Liver (tissue), 9 donors: ENCODE results near the gene SH2D3A. TPM values are rescaled to one million over a fixed set of nuclear protein-coding genes. Genes with fewer than 3 reads are reported as not detected.

Experiments used
- DNase-seq: peaks from one replicate; pipeline ENCODE4 v3.0.0-alpha.2; 2017; ENCODE audit warnings: low spot score
- H3K27ac ChIP-seq, 2 donors: one replicate each; pipeline ENCODE4 v1.7.0; 2013; ENCODE audit warnings: inconsistent platforms in 2 of 2, low read length in 2 of 2, control low read depth in 1 of 2, low read depth in 1 of 2, mild to moderate bottlenecking in 1 of 2
- H3K27me3 ChIP-seq, 4 donors: one replicate each; pipeline versions ENCODE4 v1.6.1 to v1.7.0; 2013; ENCODE audit warnings: low read length in 3 of 4, inconsistent platforms in 1 of 4, mild to moderate bottlenecking in 1 of 4, moderate library complexity in 1 of 4; ENCODE audit not compliant: control insufficient read depth in 4 of 4, insufficient read depth in 4 of 4
- H3K36me3 ChIP-seq, 4 donors: one replicate each; pipeline versions ENCODE4 v1.6.1 to v1.7.0; 2013; ENCODE audit warnings: low read length in 3 of 4, mild to moderate bottlenecking in 3 of 4, low read depth in 1 of 4, moderate library complexity in 1 of 4; ENCODE audit not compliant: control insufficient read depth in 4 of 4, insufficient read depth in 3 of 4
- H3K4me1 ChIP-seq, 4 donors: one replicate each; pipeline versions ENCODE4 v1.6.1 to v1.7.0; 2013; ENCODE audit warnings: low read length in 3 of 4, mild to moderate bottlenecking in 3 of 4, moderate library complexity in 1 of 4; ENCODE audit not compliant: control insufficient read depth in 4 of 4, insufficient read depth in 4 of 4
- H3K4me3 ChIP-seq, 3 donors: one replicate each; pipeline versions ENCODE4 v1.6.1 to v1.7.0; 2013; ENCODE audit warnings: low read length in 3 of 3, control low read depth in 1 of 3, low read depth in 1 of 3, mild to moderate bottlenecking in 1 of 3
- H3K9ac ChIP-seq, 2 donors: one replicate each; pipeline ENCODE4 v1.7.0; 2013; ENCODE audit warnings: low read length in 2 of 2, mild to moderate bottlenecking in 2 of 2, moderate library complexity in 2 of 2, control low read depth in 1 of 2, low read depth in 1 of 2
- H3K9me3 ChIP-seq, 4 donors: one replicate each; pipeline versions ENCODE4 v1.6.1 to v1.7.0; 2013; ENCODE audit warnings: low read length in 3 of 4; ENCODE audit not compliant: control insufficient read depth in 4 of 4
- ATF3 ChIP-seq: IDR thresholded peaks from 2 replicates; pipeline ENCODE4 v1.6.1; 2016; ENCODE audit warnings: antibody characterized with exemption
- CTCF ChIP-seq: fragments of 150-350 bp; IDR thresholded peaks from 2 replicates; pipeline ENCODE4 v1.5.1; 2017; ENCODE audit warnings: improper control_type of control experiment, low read depth, low read length; ENCODE audit not compliant: missing input control
- EGR1 ChIP-seq, 2 donors: IDR thresholded peaks; 2 replicates each; pipeline ENCODE4 v1.6.1; 2016 to 2018; ENCODE audit warnings: antibody characterized with exemption in 2 of 2, low read depth in 2 of 2
- FOXA2 ChIP-seq: IDR thresholded peaks from 2 replicates; pipeline ENCODE4 v1.6.1; 2016; ENCODE audit warnings: antibody characterized with exemption
- GABPA ChIP-seq, 2 donors: IDR thresholded peaks in 1 of 2; conservative IDR thresholded peaks in 1 of 2; 2 replicates each; pipeline ENCODE4 v1.6.1; 2016; ENCODE audit warnings: antibody characterized with exemption in 2 of 2, mild to moderate bottlenecking in 1 of 2, moderate library complexity in 1 of 2
- MAX ChIP-seq: IDR thresholded peaks from 2 replicates; pipeline ENCODE4 v1.6.1; 2016; ENCODE audit warnings: antibody characterized with exemption
- RAD21 ChIP-seq, 2 donors: IDR thresholded peaks; 2 replicates each; pipeline ENCODE4 v1.6.1; 2016; ENCODE audit warnings: antibody characterized with exemption in 2 of 2, mild to moderate bottlenecking in 2 of 2
- REST ChIP-seq: IDR thresholded peaks from 2 replicates; pipeline ENCODE4 v1.6.1; 2016; ENCODE audit warnings: antibody characterized with exemption, mild to moderate bottlenecking
- RXRA ChIP-seq, 2 donors: IDR thresholded peaks; 2 replicates each; pipeline ENCODE4 v1.6.1; 2017 to 2018; ENCODE audit warnings: antibody characterized with exemption in 2 of 2, mild to moderate bottlenecking in 1 of 2
- SP1 ChIP-seq: IDR thresholded peaks from 2 replicates; pipeline ENCODE4 v1.6.1; 2018; ENCODE audit warnings: antibody characterized with exemption, mild to moderate bottlenecking
- WGBS: extraction: QIAGEN DNeasy Blood & Tissue Kit; methylation state at CpG from one replicate; pipeline ENCODE4 v1.1.7; 2013; 5-methylcytosine and 5-hydroxymethylcytosine counted together
- polyA plus RNA-seq, 2 donors: library from polyadenylated mRNA; stranded (reverse) in 1 of 2; unstranded in 1 of 2; fragments of 200-250 nt in 1 of 2; fragments of >200 nt in 1 of 2; fragmentation: Nextera tagmentation in 1 of 2; extraction: Ambion mirVana in 1 of 2; gene quantifications; one replicate each; pipeline versions ENCODE4 v1.2.1 to v1.2.3, GENCODE V29; 2013 to 2015
- total RNA-seq, 2 donors: library from RNA; depleted of rRNA; stranded (reverse); fragments of >200 nt; gene quantifications; one replicate each; pipeline ENCODE4 v1.2.3, GENCODE V29; 2014
- donor health status: healthy.
- donor health status: healthy.
- donor health status: healthy.
- donor health status: healthy.
- donor health status: healthy.

Gene SH2D3A
- total and polyA plus RNA-seq, 4 donors, result 0.23 to 1.0 (median 0.77) TPM

GRCh38 chr19:6734096-6734696 is 33.0 kb downstream of the SH2D3A start:
- H3K27ac ChIP-seq, result no peak overlapping the region
- H3K9me3 ChIP-seq, result no peaks in the 10 kb centered on the region
- peaks cover 6 to 49% (median 31%) of the 10 kb centered on the region in 4 donors for H3K4me1 ChIP-seq
- peaks cover 2 to 11% (median 3%) of the 10 kb centered on the region in 4 donors for H3K36me3 ChIP-seq
- TF ChIP-seq SP1 (no peak), RXRA (IDR thresholded peaks at IDR 0.05) (no peak), CTCF (no peak), REST (no peak)
- no peak overlapping the region for H3K4me3 ChIP-seq
- no peak overlapping the region for H3K9ac ChIP-seq
- DNase-seq, result no peak
- WGBS, result 81% methylated on average over 20 of the region's 20 CpGs
- H3K27me3 ChIP-seq, result no peaks in the 10 kb centered on the region

DNA sequence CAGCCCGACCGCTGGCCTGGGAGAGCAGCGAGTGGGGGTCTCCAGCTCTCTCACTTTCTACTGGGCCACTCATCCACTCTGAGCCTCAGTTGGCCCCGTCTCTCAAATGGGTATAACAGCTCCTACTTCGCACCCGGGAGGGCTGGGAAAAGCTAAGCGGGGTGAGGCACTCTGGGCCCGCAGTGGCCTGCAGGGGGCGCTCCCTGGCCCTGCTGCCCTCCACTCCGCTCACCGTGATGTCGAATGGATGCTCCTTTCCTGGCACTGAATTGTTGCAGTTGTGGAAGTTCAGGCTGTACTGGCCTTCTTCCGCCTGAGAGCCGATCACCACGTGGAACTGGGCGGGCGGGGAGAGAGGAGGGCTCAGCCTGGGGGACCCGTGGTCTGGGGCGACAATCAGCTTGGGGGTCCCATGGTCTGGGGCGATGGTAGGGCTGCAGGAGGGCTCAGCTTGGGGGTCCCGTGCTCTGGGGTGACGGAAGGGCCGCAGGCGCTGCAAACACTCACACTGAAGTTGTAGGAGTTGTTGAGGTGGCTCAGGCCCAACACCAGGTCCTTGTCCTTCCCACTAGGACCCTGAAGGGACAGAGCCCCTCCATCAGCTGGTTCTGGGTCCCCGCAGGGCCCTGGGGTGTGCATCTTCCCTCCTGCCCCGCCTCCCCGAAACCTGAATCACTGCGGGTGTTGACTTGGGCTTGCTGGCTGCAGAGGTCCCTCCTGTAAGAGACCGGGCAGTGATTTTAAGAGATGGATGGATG is 33.7 kb downstream of the SH2D3A start:
- TF ChIP-seq GABPA (IDR thresholded peaks at IDR 0.05 in 1 of 2, conservative IDR thresholded peaks at IDR 0.05 in 1 of 2) (no peak), EGR1 (IDR thresholded peaks at IDR 0.05; ENCODE audit: low read depth in 2 of 2) (no peak), ATF3 (no peak), FOXA2 (no peak), MAX (no peak), RAD21 (IDR thresholded peaks at IDR 0.05) (no peak)
- 94% methylated on average over 29 of the region's 29 CpGs for WGBS
- H3K4me3 ChIP-seq, result no peak overlapping the region
- H3K9me3 ChIP-seq, result no peaks in the 10 kb centered on the region
- no peak for DNase-seq
- H3K27me3 ChIP-seq, result no peaks in the 10 kb centered on the region
- H3K4me1 ChIP-seq, result peaks cover 5 to 49% (median 30%) of the 10 kb centered on the region in 4 donors
- peaks cover 2 to 11% (median 3%) of the 10 kb centered on the region in 4 donors for H3K36me3 ChIP-seq
- no peak overlapping the region for H3K9ac ChIP-seq
- no peak overlapping the region for H3K27ac ChIP-seq
